ENCODE results near the gene LRRC46. TPM values are rescaled to one million over a fixed set of nuclear protein-coding genes. Genes with fewer than 3 reads are reported as not detected.

Gene LRRC46
- total RNA-seq, 1 donor from 2014 or later = 0.30 TPM

DNA sequence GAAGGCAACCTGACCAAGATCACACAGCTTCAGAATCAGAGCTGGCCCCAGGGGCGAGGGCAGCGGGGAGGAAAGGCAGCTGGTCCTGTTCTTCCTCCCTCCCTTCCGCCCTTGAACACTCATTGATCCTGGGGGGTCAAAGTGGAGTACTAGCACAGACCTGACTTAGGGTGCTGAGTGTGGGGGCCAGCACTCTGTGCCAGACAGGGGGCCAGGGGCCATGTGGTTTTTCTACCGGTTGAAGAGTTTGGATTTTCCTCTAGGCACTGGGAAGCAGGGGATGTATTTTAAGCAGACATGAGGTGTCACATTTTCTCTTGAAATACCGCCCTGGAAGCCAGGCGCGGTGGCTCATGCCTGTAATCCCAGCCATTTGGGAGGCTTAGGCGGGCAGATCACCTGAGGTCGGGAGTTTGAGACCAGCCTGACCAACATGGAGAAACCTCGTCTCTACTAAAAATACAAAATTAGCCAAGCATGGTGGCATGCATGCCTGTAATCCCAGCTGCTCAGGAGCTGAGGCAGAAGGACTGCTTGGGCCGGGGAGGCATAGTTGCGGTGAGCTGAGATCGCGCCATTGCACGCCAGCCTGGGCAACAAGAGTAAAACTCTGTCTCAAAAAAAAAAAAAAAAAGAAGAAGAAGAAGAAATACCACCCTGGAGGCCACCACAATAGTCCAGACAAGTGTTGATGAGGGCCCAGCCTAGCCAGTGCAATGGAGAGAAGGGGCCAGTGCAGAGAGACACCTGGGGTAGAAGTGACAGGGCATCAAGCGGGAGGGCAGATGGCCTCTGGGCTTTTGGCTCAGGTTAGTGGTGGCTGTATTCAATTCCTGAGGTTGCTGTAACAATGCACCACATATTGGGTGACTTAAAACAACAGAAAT, 25.2 kb upstream of the LRRC46 start:
- FAIRE-seq (no peak), DNase-seq (ENCODE audit: low read depth) (no peak)
- Histone ChIP-seq H3K36me3 (ENCODE audit: insufficient read depth, low read length) (peaks cover 5% of the 10 kb centered on the region), H3K27ac (ENCODE audit: low read depth, low read length) (no peak overlapping the region), H3K27me3 (ENCODE audit: insufficient read depth, low read length) (peaks cover 25% of the 10 kb centered on the region), H3K79me2 (ENCODE audit: insufficient read depth, low read length) (no peaks in the 10 kb centered on the region), H3K9ac (ENCODE audit: low read length) (no peak overlapping the region), H3K4me3 (ENCODE audit: insufficient read depth, low read depth, low read length) (no peak overlapping the region), H3K4me1 (ENCODE audit: insufficient read depth, low read length) (peaks cover 12% of the 10 kb centered on the region), H2AFZ (ENCODE audit: low read depth, low read length) (no peak overlapping the region), H3K9me3 (ENCODE audit: insufficient read depth, low read depth, low read length) (no peaks in the 10 kb centered on the region), H4K20me1 (ENCODE audit: insufficient read depth, low read length) (peaks cover 43% of the 10 kb centered on the region), H3K4me2 (ENCODE audit: low read length) (no peak overlapping the region)
- H3K36me3 Mint-ChIP-seq (ENCODE audit: low read depth, unreplicated experiment) = peaks cover 18% of the 10 kb centered on the region
- H3K27me3 Mint-ChIP-seq (ENCODE audit: low read depth, unreplicated experiment) = peaks cover 31% of the 10 kb centered on the region
- H3K4me3 Mint-ChIP-seq (ENCODE audit: unreplicated experiment) = no peak overlapping the region
- no peaks in the 10 kb centered on the region for H3K9me3 Mint-ChIP-seq (ENCODE audit: unreplicated experiment)
- no peak overlapping the region for H3K27ac Mint-ChIP-seq (ENCODE audit: unreplicated experiment)
- TF ChIP-seq, protein P1, sequence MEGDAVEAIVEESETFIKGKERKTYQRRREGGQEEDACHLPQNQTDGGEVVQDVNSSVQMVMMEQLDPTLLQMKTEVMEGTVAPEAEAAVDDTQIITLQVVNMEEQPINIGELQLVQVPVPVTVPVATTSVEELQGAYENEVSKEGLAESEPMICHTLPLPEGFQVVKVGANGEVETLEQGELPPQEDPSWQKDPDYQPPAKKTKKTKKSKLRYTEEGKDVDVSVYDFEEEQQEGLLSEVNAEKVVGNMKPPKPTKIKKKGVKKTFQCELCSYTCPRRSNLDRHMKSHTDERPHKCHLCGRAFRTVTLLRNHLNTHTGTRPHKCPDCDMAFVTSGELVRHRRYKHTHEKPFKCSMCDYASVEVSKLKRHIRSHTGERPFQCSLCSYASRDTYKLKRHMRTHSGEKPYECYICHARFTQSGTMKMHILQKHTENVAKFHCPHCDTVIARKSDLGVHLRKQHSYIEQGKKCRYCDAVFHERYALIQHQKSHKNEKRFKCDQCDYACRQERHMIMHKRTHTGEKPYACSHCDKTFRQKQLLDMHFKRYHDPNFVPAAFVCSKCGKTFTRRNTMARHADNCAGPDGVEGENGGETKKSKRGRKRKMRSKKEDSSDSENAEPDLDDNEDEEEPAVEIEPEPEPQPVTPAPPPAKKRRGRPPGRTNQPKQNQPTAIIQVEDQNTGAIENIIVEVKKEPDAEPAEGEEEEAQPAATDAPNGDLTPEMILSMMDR (IDR thresholded peaks at IDR 0.05; ENCODE audit: insufficient read depth, low read depth, low read length) = no peak
- TF ChIP-seq EZH2 (IDR thresholded peaks at IDR 0.05; ENCODE audit: insufficient read depth, low read length) = no peak
- peaks cover 18% of the 10 kb centered on the region for H3K4me1 Mint-ChIP-seq (ENCODE audit: low read depth, unreplicated experiment)

DNA sequence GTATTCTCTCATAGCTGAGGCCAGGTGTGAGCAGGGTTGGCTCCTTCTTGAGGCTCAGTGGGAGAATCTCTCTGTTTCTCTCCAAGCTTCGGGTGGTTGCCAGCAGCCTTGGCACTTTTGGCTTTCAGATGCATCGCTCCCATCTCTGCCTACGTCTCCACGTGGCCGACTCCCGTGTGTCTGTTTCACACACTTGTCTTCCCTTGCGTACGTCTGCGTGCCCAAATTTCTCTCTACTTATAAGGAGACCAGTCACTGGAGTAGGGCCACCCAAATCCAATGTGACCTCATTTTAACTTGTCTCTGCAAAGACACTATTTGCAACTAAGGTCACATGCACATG, 24.6 kb upstream of the LRRC46 start:
- FAIRE-seq = no peak
- peaks cover 25% of the 10 kb centered on the region for H3K36me3 Mint-ChIP-seq (ENCODE audit: low read depth, unreplicated experiment)
- H3K27me3 Mint-ChIP-seq (ENCODE audit: low read depth, unreplicated experiment) = peaks cover 25% of the 10 kb centered on the region

More for the DNA sequence above, 24.6 kb upstream of the LRRC46 start:
- Histone ChIP-seq H3K27me3 (ENCODE audit: insufficient read depth, low read length) (peaks cover 20% of the 10 kb centered on the region), H3K4me2 (ENCODE audit: low read length) (no peak overlapping the region), H3K36me3 (ENCODE audit: insufficient read depth, low read length) (peaks cover 5% of the 10 kb centered on the region), H3K79me2 (ENCODE audit: insufficient read depth, low read length) (no peaks in the 10 kb centered on the region), H3K9me3 (ENCODE audit: insufficient read depth, low read depth, low read length) (no peaks in the 10 kb centered on the region), H3K9ac (ENCODE audit: low read length) (no peak overlapping the region), H3K27ac (ENCODE audit: low read depth, low read length) (no peak overlapping the region), H3K4me3 (ENCODE audit: insufficient read depth, low read depth, low read length) (no peak overlapping the region), H3K4me1 (ENCODE audit: insufficient read depth, low read length) (peaks cover 12% of the 10 kb centered on the region), H2AFZ (ENCODE audit: low read depth, low read length) (no peak overlapping the region), H4K20me1 (ENCODE audit: insufficient read depth, low read length) (peaks cover 49% of the 10 kb centered on the region)
- TF ChIP-seq, protein P1 (IDR thresholded peaks at IDR 0.05; ENCODE audit: insufficient read depth, low read depth, low read length) = no peak
- TF ChIP-seq EZH2 (IDR thresholded peaks at IDR 0.05; ENCODE audit: insufficient read depth, low read length) = no peak
- DNase-seq (ENCODE audit: low read depth) = no peak
- Mint-ChIP-seq H3K4me1 (ENCODE audit: low read depth, unreplicated experiment) (peaks cover 24% of the 10 kb centered on the region), H3K9me3 (ENCODE audit: unreplicated experiment) (no peaks in the 10 kb centered on the region), H3K4me3 (ENCODE audit: unreplicated experiment) (no peak overlapping the region), H3K27ac (ENCODE audit: unreplicated experiment) (no peak overlapping the region)
